Fibroblast of lung (primary cell): ENCODE measurements around the gene NIFK.

Experiments
- CTCF ChIP-seq, 2 donors: IDR thresholded peaks in 1 of 2; conservative IDR thresholded peaks in 1 of 2; 1 replicate in 1 of 2; 2 replicates in 1 of 2; pipeline ENCODE4 v1.5.1; 2011 to 2012; ENCODE audit warnings: low read length in 2 of 2, control low read depth in 1 of 2, inconsistent platforms in 1 of 2, low read depth in 1 of 2, mild to moderate bottlenecking in 1 of 2
- EZH2 ChIP-seq: IDR thresholded peaks from 2 replicates; pipeline ENCODE4 v1.5.1; 2012; ENCODE audit warnings: low read length, control low read depth, mild to moderate bottlenecking; ENCODE audit errors: missing control alignments

- TF ChIP-seq CTCF (conservative IDR thresholded peaks at IDR 0.05 in 1 of 2, IDR thresholded peaks at IDR 0.05 in 1 of 2; ENCODE audit: low read depth in 1 of 2, low read length in 2 of 2) (no peak), EZH2 (no peak)
These were observed 26.8 kb downstream of the NIFK start for GRCh38 chr2:121709776-121710469.
